Thoracic aorta (tissue), 2 donors: ENCODE results near the gene KLHDC4. TPM values are rescaled to one million over a fixed set of nuclear protein-coding genes. Genes with fewer than 3 reads are reported as not detected.

Source experiments
- ATAC-seq: fragments of 150-250 bp; one replicate; pipeline ENCODE4 v1.8.0; 2017; ENCODE audit warnings: low read depth; ENCODE audit not compliant: insufficient number of reproducible peaks, low FRiP score
- DNase-seq: peaks from one replicate; pipeline ENCODE4 v3.0.0-alpha.2; 2020; ENCODE audit warnings: low spot score
- H3K27ac ChIP-seq, 2 donors: fragments of 200-600 bp; sonication (generic); 1 replicate in 1 of 2; 2 replicates in 1 of 2; pipeline ENCODE4 v1.5.1; 2016; ENCODE audit warnings: mild to moderate bottlenecking in 2 of 2, moderate library complexity in 2 of 2
- H3K27me3 ChIP-seq: fragments of 200-600 bp; sonication (generic); replicated peaks from 2 replicates; pipeline ENCODE4 v1.6.0; 2016; ENCODE audit warnings: mild to moderate bottlenecking; ENCODE audit not compliant: insufficient read depth
- H3K36me3 ChIP-seq: fragments of 200-600 bp; sonication (generic); one replicate; pipeline ENCODE4 v1.5.1; 2016
- H3K4me1 ChIP-seq, 2 donors: fragments of 200-600 bp; sonication (generic); 1 replicate in 1 of 2; 2 replicates in 1 of 2; pipeline versions ENCODE4 v1.5.1 to v1.6.0; 2016; ENCODE audit warnings: low read depth in 2 of 2, mild to moderate bottlenecking in 1 of 2; ENCODE audit not compliant: control insufficient read depth in 1 of 2
- H3K4me3 ChIP-seq: fragments of 200-600 bp; sonication (generic); 2 replicates; pipeline ENCODE4 v1.5.1; 2016; ENCODE audit warnings: mild to moderate bottlenecking
- H3K9me3 ChIP-seq: fragments of 200-600 bp; sonication (generic); 2 replicates; pipeline ENCODE4 v1.5.1; 2016
- total RNA-seq, 2 donors: library from RNA; depleted of rRNA; stranded (reverse); fragments of >200 nt; gene quantifications; one replicate each; pipeline versions ENCODE4 v1.1.0 to v1.2.3, GENCODE V29; 2016
- TF ChIP-seq, protein P1 (sequence below): fragments of 200-600 bp; sonication (generic); IDR thresholded peaks from one replicate; pipeline ENCODE4 v1.5.1; 2019; ENCODE audit warnings: antibody characterized with exemption

Gene KLHDC4
- total RNA-seq, 2 donors from 2014 or later, result 33.4 to 61.4 TPM

DNA sequence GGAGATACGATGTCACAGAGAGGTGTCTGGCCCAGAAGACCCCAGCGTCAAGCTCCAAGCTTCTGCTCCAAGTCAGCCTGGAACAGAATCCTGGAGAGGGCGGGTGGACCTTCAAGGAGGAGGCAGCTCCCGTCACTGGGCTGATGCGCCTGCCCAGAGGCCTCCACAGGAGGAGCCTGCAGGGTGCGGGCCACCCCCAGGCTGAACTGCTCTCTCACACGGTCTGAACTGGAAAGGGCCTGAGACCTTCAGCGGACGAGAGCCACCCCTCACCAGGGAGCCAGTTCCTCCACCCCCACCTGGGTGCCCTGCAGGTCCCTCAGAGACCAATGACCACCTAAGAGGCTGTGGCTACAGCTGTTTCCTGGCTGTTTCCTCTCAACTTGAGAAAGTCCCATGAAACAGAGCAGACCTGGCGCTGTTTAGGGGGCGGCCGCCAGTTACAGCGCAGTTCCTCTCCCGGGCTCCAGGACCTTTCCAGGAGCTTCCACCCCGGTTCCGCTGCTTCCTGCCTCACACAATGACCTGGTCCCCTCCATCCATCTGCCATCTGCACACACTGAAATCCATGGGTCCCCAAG, 36.0 kb upstream of the KLHDC4 start:
- no peaks in the 10 kb centered on the region for H3K27me3 ChIP-seq
- DNase-seq (no peak), ATAC-seq (no peak)
- H3K27ac ChIP-seq, result no peak overlapping the region
- TF ChIP-seq, protein P1, sequence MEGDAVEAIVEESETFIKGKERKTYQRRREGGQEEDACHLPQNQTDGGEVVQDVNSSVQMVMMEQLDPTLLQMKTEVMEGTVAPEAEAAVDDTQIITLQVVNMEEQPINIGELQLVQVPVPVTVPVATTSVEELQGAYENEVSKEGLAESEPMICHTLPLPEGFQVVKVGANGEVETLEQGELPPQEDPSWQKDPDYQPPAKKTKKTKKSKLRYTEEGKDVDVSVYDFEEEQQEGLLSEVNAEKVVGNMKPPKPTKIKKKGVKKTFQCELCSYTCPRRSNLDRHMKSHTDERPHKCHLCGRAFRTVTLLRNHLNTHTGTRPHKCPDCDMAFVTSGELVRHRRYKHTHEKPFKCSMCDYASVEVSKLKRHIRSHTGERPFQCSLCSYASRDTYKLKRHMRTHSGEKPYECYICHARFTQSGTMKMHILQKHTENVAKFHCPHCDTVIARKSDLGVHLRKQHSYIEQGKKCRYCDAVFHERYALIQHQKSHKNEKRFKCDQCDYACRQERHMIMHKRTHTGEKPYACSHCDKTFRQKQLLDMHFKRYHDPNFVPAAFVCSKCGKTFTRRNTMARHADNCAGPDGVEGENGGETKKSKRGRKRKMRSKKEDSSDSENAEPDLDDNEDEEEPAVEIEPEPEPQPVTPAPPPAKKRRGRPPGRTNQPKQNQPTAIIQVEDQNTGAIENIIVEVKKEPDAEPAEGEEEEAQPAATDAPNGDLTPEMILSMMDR, result no peak
- H3K9me3 ChIP-seq, result no peaks in the 10 kb centered on the region
- no peak overlapping the region for H3K4me3 ChIP-seq
- no peaks in the 10 kb centered on the region for H3K36me3 ChIP-seq
- H3K4me1 ChIP-seq, result peaks cover 5 to 9% of the 10 kb centered on the region in 2 donors

DNA sequence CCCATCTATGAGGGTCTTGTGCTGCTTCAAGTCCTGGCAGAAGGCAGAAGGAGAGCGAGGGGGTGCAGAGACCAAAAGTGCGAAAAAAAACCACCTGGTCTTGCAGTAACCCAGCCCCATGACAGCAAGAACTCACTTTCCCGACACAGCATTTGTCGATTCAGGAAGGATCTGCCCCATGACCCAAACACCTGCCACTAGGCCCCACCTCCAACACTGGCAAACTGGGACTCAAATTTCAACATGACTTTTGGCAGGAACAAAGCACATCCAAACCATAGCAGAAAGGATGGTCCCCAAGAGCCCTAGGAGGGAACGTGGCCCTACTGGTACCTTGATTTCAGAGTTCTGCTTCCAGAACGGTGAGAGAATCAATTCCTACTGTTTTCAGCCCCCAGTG, 34.7 kb upstream of the KLHDC4 start:
- Histone ChIP-seq H3K27ac (no peak overlapping the region), H3K4me3 (no peak overlapping the region), H3K4me1 (no peaks in the 10 kb centered on the region), H3K27me3 (no peaks in the 10 kb centered on the region), H3K9me3 (no peaks in the 10 kb centered on the region), H3K36me3 (no peaks in the 10 kb centered on the region)
- TF ChIP-seq, protein P1, result no peak
- no peak for DNase-seq
- ATAC-seq, result no peak

DNA sequence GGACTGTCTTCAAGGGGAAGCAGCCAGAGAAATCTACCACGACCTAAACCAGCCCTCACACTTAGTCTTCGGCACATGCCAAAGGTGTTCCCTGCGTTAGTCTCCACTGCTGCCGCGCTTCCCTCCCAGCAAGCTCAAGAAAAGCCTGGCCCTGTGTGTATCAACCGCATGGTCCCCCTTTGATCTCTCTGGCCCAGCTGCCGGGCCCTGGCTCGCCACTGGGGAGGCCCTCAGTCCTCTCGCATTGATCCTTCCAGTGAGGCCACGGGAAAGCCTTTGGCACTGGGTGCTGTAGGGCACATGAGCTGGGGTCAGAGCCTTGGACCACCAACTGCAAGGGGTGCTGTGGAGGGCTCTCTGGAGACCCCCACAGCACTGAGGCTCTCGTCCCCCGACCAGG, 29.6 kb upstream of the KLHDC4 start:
- TF ChIP-seq, protein P1, result no peak
- no peak overlapping the region for H3K27ac ChIP-seq
- no peaks in the 10 kb centered on the region for H3K4me1 ChIP-seq
- no peak for ATAC-seq
- no peaks in the 10 kb centered on the region for H3K36me3 ChIP-seq
- H3K4me3 ChIP-seq, result no peak overlapping the region
- H3K27me3 ChIP-seq, result no peaks in the 10 kb centered on the region
- DNase-seq, result no peak
- H3K9me3 ChIP-seq, result no peaks in the 10 kb centered on the region

DNA sequence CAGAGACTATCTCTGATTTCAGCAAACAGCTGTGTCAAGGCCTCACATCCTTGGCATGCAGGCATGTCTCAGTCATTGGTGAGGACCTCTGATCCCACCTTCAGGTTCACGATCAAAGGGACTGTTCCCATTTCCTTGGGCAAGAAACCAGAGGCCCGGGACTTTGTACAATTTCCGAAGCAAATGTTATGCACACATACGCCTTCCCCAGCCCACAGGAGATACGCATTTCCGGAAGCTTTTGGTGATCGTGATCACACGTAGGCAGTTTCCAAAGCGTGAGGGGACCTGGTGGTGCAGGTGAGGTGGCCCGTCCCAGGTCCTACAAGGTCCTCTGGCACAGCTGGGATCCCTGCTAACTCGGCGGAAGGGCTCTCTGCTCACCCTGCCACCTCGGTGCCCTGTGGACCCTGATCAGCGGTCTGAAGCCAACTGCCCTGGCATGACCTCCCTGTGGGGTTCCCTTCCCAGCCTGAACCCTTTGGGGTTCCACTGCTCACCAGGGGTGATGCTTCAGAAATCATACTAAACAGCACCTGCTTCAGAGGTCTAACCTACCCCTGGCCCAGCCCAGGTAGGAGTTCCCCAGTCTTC, 28.8 kb upstream of the KLHDC4 start:
- TF ChIP-seq, protein P1, result no peak
- no peak overlapping the region for H3K27ac ChIP-seq
- no peaks in the 10 kb centered on the region for H3K27me3 ChIP-seq
- no peaks in the 10 kb centered on the region for H3K9me3 ChIP-seq
- H3K4me3 ChIP-seq, result no peak overlapping the region
- no peaks in the 10 kb centered on the region for H3K36me3 ChIP-seq
- no peaks in the 10 kb centered on the region for H3K4me1 ChIP-seq
- ATAC-seq (no peak), DNase-seq (no peak)

DNA sequence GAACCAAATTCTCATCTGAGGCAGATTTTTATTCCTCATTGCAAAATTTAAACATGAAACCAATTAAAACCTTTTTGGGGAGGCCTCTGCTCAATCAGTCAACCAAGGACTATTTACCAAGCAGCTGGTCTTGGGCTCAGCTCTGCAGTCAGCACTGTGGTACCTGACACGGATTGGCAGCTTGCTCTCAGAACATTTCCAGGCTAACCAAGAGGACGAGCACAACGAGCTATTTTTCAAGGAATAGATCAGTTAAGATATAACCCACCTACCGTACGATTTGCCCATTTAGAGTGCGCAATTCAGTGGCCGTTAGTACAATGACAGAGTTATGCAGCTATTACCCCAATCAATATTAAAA, 26.4 kb upstream of the KLHDC4 start:
- no peaks in the 10 kb centered on the region for H3K4me1 ChIP-seq
- H3K27ac ChIP-seq, result no peak overlapping the region
- no peaks in the 10 kb centered on the region for H3K27me3 ChIP-seq
- no peaks in the 10 kb centered on the region for H3K9me3 ChIP-seq
- DNase-seq (no peak), ATAC-seq (no peak)
- no peaks in the 10 kb centered on the region for H3K36me3 ChIP-seq
- TF ChIP-seq, protein P1, result no peak
- H3K4me3 ChIP-seq, result no peak overlapping the region
